HG02970 (cell line): ENCODE results near the gene SLC6A19.
"Not testable (repeated sequence)": the region's sequence is repeated elsewhere in the genome, so short reads cannot be mapped to it uniquely, and the experiment has no call there.

ENCODE experiments used
- ATAC-seq: cut with Tn5 transposase; IDR thresholded peaks from one replicate; pipeline ENCODE4 v1.9.1; 2021; ENCODE audit warnings: mild to moderate bottlenecking, moderate library complexity, moderate number of reproducible peaks; ENCODE audit not compliant: unreplicated experiment, low FRiP score

The SLC6A19 gene

DNA sequence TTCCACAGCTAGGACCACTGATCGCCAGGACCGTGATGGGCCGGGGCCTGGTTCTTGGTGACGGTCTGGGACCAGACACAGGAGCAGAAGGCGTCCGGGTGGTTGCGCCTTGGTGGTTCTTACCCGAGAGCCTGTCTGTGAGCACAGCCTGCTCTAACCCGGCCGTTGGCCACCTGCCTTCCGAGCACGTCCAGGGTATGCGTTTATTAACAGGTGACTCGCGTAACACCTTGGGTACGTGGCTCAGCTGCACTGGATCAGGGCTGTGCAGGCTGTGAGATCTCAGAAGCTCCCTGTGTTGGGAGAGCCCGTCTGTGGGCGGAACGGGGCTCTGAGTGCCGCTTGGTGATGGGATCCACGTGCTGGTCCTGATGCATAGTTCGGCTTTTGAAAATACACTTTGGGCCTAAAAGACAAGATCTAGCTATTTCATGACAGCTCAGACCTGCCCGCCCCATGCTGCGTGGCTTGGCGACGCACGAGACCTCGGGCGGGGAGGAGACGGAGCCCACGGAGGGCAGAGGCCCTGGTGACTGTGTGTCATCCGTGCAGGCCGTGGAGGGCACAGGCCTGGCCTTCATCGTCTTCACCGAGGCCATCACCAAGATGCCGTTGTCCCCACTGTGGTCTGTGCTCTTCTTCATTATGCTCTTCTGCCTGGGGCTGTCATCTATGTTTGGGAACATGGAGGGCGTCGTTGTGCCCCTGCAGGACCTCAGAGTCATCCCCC, 17.1 kb downstream of the SLC6A19 start:
- ATAC-seq = no peak

DNA sequence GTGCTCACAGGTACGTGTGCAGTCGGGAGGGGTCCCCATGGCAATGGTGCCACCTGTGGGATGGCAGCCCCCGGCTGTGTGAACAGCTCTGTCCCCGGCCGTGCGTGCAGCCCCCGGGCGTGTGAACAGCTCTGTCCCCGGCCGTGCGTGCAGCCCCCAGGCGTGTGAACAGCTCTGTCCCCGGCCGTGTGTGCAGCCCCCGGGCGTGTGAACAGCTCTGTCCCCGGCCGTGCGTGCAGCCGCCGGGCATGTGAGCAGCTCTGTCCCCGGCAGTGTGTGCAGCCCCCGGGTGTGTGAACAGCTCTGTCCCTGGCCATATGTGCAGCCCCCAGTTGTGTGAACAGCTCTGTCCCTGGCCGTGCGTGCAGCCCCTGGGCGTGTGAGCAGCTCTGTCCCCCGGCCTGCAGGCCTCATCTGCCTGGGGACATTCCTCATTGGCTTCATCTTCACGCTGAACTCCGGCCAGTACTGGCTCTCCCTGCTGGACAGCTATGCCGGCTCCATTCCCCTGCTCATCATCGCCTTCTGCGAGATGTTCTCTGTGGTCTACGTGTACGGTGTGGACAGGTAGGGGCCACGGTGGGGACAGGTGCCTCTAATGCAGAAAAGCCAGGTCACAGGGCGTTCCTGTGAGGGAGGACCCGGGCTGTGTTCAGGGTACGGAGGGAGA, 17.8 kb downstream of the SLC6A19 start:
- ATAC-seq = no peak

- ATAC-seq = no peak
Measured at GRCh38 chr5:1219768-1220100, 18.3 kb downstream of the SLC6A19 start.

GRCh38 chr5:1220351-1220750, 19.0 kb downstream of the SLC6A19 start:
- ATAC-seq = no peak

DNA sequence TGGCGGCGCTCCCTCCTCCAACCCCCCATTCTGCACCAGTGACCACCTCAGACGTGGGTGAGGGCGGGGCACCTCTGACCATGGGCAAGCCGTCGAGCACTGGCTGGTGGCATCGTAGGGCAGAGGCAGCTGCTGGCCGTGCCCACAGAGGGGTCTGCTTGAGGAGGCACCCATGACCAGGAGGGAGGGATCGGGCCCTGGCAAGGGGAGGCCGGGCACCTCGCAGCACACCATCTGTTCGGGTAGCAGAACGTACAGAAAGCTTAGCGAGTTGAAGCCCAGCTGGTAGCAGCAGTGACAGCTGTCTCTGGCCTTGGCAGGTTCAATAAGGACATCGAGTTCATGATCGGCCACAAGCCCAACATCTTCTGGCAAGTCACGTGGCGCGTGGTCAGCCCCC, 19.4 kb downstream of the SLC6A19 start:
- no peak for ATAC-seq

- ATAC-seq = no peak
Measured at GRCh38 chr5:1221721-1222120, 20.3 kb downstream of the SLC6A19 start.

DNA sequence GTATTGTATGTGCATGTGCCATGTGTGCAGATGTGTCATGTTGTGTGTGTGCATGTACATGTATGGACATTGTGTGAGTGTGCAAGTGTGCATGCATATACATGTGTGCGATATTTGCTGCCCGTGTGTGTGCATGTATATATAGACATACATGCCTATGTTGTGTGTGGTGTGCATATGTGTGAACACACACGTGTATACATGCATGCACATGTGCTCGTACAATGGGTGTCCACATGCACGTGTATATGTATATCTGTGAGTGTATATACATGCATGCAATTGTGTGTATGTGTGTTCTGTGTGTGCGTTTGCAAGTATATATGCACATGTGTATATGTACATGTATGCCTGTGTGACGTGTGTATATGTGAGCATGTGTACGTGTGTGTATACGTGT, 20.8 kb downstream of the SLC6A19 start:
- no peak for ATAC-seq

DNA sequence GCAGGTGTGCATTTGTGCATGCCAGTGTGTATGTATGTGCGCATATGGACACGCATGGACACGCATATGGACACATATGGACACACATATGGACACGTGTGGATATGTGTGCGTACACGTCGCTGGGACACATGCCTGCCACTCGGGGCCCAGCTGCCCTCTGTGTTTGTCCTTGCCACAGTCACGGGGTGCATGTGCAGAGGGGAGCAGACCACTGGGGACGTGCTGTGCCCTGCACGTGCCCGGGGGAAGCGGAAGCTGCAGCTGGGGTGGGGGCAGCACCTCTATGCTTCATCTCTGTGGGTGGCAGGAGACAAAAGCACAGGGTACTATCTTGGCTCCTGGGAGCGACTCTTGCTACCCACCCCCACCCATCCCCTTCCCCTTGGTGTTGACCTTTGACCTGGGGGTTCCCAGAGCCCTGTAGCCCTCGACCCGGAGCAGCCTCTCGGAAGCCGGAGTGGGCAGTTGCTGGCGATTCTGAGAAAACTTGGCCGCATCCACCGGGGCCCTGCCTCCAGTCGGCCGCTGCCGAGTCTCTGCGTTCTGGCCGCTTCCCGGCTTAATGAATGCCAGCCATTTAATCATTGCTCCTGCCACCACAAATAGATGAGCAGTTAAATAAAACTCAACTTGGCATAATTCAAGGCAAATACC, 21.4 kb downstream of the SLC6A19 start:
- no peak for ATAC-seq

DNA sequence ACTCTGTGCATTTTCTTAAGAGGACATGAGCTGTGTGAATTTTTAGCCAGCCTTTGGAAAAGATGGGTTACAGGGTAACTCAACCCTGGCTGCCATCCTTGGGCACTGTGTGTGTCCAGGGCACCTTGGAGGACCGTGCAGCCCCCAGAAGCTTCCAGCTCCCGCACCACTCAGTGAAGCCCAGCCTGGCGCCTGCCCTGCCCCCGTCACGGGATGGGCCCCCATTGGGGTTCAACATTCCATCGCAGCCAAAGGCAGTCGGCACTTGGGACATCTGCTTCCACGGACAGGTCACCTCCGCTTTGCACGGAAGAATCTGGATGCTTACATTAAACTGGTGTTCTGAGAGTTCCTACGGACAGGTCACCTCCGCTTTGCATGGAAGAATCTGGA, 21.9 kb downstream of the SLC6A19 start:
- ATAC-seq = no peak

DNA sequence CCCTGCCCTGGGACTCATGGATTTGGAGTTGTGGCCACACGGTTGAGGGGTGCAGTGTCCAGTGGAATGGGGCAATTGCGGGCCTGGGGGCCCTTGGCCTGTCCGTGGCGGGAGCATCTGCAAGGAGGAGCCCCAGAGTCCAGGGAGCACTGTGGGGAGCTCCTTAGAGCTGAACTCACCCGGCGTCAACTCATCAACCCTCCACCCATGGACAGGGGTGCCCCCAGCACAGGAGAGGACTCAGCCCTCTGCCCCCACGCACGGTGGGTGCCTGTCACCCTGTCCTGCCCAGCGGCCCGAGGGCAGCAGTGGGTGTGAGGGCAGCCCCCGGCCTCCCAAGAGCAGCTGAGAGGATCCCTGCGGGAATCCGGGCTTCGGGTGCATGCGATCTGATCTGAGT, 23.2 kb downstream of the SLC6A19 start:
- ATAC-seq = no peak

DNA sequence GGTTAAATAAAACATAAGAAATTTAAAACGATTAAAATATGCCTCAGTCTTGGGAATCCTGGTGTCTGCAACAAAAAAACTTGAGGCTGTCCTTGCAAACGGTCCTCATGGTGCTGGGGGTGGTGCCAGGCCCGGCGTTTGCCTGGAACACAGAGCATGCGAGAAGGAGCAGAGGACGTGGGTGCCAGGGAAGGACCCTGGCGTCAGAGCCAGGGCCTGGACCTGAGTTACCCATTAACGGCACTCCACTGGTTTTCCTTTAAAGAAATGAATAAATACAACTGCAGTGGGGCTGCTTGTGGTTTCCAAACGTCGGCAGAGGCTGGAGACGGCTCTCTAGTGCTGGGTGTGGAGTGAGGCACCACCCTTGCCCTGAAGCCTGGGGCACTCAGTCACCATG, 23.7 kb downstream of the SLC6A19 start, which contains the start of gene SLC6A18:
TSS of gene SLC6A18 (plus strand) at position 301 of the 400 bp plus-strand sequence. CDS start at position 398, 97 bp downstream.
- ATAC-seq = no peak

- ATAC-seq = no peak
Measured at GRCh38 chr5:1226231-1226630, 24.8 kb downstream of the SLC6A19 start.

- no peak for ATAC-seq
Measured at GRCh38 chr5:1226839-1227581, 25.6 kb downstream of the SLC6A19 start.

DNA sequence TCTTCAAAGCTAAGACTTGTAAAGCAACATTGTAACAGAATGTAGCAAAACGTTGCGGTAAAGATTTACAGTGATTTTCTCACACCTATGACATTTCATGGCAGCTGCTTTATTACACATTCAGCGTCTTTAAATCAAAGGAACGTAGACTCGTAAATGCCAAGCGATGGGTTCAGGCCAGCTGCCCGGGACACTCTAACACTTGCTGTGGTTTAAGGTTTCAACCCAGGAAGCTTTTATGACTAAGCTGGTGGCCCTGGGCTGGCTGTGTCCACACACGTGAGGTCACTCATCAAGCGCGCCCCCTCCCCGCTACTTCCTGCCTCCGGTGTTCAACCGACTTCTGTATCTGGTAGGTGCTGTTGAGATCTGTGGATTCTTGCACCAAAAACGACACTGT, 26.3 kb downstream of the SLC6A19 start:
- ATAC-seq = no peak

GRCh38 chr5:1228120-1228519, 26.7 kb downstream of the SLC6A19 start:
- ATAC-seq = no peak

DNA sequence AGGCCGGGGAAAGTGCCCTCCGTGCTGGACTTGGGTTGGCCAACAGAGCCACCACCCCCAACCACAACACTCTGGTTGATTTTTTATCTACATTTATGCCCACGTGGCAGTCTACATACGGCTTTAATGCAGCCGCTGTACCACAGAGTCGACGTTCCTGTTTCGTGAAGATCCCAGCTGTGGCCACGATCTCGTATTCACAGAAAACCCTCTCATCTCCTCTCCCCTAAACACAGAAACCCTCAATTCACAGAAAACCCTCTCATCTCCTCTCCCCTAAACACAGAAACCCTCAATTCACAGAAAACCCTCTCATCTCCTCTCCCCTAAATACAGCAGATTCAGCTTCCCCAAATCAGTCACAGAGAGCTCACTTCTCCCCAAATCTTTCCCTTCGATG, 27.6 kb downstream of the SLC6A19 start:
- ATAC-seq = not testable (repeated sequence)

- no peak for ATAC-seq
Measured at GRCh38 chr5:1229822-1230221, 28.4 kb downstream of the SLC6A19 start.

GRCh38 chr5:1230551-1230950, 29.2 kb downstream of the SLC6A19 start:
- ATAC-seq = no peak

DNA sequence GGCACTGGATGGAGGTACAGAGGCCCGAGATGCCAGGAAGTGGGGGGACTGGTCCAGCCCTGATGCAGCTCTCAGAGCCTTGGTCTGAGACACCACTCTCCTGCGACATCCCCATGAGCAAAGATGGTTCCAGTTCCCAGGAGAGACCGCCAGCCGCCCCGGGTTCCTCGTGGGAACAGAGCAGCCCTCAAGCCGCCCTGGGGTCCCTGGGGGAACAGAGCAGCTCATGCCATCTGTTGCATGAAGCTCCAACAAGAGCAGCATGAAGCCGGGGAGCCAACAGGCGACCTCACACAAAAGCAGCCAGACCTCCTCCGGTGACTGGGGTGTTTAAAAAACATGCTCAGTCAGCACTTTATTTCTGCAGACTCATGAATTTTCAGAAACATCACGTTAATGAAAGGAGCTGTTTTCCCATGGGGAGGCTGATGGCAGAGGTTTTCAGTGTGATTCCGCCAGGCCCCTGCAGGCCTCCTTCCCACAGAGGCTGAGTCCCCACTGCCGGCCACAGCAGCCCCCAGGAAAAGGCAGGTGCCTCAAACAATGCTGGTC, 30.0 kb downstream of the SLC6A19 start:
- ATAC-seq = no peak

GRCh38 chr5:1232780-1233179, 31.4 kb downstream of the SLC6A19 start:
- ATAC-seq = no peak

GRCh38 chr5:1235379-1235778, 34.0 kb downstream of the SLC6A19 start:
- ATAC-seq = no peak
